CD4-positive, alpha-beta T cell treated with Interleukin-4 for 1 hour (primary cell): ENCODE data around the gene USP36.
A peak's percentile ranks its signal among the peaks of the same experiment; 100 is the strongest.

Experiments used
- DNase-seq, 2 donors: peaks; one replicate each; pipeline ENCODE4 v3.0.0-alpha.2; 2020 to 2022

The USP36 gene

DNA sequence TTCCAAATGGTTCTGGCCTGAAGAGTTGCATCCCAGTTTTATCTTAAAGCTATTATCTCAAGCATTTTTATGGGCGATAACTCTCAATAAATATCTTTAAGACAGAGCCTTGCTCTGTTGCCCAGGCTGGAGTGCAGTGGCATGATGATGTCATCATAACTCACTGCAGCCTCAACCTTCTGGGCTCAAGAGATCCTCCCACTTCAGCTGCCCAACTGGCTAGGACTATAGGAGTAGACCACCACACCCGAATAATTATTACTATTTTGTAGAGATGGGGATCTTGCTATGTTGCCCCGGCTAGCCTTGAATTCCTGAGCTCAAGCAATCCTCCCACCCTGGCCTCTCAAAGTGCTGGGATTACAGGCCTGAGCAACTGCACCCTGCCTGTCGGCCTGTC, 32.5 kb downstream of the USP36 start:
- no peak for DNase-seq

DNA sequence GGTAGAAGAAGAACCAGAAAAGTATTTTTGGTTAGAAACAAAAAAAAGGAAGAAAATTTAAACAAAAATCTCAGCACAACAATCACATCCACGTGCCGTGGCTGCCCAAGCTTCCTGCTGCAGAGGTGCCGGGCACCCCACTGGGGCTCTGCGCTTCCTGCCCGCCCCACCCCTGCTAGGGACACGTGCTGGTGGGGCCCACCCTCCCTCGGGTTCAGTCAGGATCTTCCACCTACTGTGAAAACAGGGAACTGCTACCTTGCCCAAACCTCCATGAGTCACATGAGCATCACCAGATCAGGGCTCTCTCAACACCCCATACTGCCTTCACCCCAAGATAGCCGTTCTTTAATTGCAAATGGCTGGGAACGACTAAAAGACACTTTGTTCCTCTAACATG, 34.2 kb downstream of the USP36 start:
- DNase-seq: peak; percentile 71 to 75

DNA sequence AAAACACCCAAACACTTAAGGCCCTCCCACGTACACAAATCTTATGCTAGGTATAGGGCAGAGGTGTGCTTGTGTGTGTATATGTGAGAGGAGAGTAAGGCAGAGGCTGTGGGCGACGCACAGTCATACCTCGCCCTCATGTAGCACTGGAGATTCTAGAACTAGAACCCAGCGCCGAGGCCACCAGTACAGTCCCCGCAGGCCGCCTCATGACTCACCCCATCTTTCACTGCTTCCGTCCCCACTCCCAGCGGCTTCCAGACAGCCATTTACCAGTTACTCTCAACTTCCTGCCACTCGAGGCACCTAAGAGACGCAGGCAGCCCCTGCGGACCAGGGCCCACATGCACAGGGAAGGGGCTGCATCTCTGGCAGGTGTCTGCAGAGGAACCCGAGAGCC, 35.3 kb downstream of the USP36 start:
- DNase-seq: peak; percentile 53 to 70

DNA sequence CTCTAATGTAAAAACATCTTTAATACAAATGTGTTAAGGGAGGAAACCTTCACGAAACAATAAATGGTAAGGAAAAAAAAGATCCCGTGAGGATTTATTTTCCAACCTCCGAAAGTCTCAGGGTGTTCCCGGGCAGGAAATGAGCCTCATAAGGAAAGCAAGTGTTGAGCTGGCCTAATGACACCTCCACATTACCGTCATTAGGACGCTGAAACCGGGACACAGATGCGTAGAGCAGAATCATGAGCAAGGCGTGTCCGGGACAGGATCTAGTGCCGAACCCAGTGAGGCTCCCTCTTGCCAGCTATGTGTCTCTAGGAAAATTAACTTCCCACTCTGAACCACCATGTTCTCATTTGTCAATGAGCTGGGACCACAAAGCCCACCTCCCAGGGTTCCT, 35.8 kb downstream of the USP36 start:
- DNase-seq: no peak

DNA sequence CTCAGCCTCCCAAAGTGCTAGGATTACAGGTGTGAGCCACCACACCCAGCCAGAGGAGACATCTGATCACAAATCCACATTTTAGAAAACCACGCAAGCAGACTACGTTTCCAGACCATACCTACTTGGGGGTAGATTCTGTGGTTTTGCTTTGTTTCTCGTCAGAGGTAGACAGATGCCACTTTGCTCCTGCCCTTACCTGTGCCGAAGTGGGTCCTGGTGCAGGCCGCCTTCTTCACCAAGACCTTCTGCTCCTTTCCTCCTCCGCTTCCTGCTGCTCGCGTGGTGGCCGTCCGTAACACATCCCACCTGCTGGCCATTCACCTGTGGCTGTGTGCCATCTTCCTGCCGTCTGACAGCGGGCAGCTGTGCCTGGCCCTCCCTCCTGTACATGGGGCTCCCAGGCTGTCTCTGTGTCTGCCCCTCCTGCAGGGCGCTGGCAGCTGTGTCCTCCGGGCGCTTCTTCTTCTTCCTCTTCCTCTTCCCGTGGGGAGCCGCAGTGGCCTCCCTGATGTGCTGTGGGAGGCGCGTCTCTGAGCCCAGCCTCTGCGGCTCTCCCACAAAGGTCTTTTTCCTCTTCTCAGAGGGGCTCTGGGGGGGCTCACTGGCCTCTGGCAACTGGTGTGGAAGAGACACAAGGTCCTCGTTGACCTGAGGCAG, 37.3 kb downstream of the USP36 start:
- peak in 1 of 2 donors; percentile 25 for DNase-seq

DNA sequence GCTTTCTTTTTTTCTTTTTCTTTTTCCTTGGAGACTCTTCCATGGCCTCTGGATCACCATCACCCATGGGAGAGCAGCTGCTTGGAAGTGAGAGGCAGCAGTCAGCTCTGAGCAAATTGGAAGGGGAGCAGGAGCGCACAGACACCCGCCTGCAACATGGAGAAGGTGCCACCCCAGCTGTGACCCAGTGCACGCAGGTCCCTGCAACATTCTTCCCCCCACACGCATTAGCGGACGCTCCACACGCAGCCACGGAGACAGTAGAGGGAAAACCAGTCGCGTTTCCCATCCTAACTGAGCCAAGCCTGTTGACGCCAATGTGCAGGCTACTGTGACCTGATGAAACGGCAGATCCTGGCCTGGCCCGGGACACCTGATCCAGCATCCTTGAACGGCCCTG, 38.2 kb downstream of the USP36 start:
- DNase-seq: no peak

DNA sequence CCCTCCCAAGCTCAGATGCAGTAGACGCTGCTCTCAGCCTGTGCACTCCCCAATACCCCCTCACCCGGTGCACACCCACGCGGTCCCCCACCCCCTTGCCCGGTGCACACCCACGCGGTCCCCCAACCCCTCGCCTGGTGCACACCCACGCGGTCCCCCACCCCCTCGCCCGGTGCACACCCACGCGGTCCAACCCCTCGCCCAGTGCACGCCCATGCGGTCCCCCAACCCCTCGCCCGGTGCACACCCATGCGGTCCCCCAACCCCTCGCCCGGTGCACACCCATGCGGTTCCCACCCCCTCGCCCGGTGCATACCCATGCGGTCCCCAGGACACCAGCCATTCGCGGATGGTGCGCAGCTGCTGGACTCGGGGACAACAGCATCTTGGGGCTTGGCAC, 38.6 kb downstream of the USP36 start:
- DNase-seq: no peak

DNA sequence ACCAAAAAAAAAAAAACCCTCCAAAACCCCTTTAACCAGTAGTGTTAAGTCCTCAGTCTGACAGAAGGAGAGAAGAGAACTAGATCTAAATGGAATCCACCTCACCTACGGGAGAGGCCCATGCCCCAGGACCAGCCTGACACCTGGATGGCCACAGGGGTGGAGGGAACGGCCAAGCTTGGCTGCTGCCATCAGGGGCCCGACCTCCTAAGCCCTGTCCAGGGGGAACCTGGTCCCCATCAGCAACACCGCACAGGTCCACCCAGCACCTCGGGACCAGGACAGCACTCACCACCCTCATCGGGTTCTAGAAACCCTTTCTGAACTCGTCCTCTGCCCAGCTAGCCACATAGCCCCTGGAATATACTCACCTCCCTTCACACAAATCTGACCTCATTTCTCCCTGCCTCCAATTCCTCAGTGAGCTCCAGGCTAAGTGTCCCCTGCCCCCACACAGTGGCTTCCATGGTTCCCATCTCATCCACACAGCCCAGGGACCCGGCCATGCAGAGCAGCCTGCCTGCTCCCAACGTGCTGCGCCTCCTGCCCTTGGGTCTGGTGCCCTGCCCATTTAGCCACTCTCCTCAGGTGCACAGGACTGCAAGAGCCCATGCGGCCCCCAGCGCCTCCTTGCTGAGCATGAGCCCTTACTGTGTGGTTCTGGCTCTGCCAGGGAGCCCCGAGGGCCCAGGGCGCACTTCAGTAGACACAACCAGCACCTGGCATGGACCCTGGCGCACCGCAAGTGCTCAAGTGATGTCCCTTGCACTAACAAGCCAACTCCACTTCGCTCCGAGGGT, 40.3 kb downstream of the USP36 start:
- no peak for DNase-seq

DNA sequence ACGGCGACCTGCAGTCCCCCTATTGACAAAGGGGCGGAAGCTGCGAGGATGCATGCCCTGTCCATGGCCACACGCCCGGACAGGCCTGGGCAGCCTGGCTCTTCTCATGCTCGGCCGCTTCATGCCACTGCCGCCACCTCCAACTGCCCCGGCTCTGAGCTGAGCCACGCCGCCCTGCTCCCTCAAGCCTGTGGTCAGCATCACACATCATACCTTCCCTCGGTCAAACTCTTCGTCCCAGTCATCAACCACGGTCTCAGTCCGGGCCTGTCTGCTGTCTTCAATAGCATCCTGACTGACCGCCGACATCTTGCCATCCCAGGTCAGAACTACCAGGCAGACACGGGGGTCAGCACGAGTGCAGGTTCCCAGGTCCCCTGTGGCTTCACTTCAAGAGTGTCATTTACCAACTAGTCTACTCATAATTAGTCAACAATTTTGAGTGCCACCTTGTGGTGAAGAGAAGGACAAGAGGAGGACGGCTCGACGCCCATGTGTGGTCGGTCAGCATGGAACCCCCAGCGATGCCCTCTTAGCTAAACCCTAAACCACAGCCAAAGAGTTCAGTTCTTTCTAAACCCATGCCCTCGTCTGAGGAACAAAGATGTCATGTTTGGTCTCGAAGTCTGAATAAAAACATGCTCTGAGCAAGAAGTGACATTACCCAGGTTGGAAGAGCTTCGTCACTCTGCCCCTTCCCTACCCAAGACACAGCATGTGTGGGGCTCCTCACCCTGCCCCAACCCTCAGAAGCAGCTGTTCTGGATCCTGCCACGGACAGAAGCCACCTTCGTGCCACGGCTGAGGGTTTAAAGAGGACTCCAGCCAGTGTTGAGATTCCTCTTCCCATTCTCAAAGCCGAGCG, 41.7 kb downstream of the USP36 start:
- peak; percentile 50 to 68 for DNase-seq

DNA sequence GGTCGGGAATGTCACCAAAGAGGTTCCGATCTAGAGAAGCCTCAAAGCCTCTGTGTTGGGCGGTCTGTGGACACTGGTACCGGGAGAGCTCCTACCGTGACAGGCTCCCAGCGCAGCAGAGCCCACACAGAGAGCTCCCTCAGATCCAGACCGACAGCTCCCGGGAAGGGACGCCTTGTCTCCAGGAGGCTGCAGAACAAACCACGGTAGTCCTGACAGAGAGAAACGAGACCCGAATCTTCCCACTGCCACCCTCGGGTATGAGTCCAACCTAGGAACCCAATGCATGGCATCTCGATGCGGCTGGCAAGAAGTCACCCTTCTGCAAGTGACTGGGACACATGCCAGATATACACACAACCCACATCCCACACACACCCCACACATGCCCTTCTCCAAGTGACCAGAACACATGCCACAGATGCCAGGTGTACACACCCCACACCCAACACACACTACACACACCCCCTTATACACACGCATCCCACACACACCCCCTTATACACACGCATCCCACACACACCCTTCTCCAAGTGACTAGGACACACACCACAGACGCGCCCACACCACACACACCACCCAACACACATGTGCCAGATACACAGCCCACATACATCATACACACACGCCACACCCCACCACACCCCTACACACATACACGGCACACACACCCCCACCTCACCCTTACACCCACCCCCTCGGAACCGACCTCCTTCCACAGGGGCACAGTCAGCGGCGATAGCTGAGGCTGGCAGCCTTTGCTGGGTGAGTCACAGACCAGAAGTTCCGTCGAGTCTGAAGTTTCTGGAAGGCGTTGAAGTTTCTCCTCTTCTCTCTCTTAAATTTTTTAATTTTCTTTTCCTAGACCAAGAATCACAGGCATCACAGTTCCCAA, 42.7 kb downstream of the USP36 start:
- no peak for DNase-seq

DNA sequence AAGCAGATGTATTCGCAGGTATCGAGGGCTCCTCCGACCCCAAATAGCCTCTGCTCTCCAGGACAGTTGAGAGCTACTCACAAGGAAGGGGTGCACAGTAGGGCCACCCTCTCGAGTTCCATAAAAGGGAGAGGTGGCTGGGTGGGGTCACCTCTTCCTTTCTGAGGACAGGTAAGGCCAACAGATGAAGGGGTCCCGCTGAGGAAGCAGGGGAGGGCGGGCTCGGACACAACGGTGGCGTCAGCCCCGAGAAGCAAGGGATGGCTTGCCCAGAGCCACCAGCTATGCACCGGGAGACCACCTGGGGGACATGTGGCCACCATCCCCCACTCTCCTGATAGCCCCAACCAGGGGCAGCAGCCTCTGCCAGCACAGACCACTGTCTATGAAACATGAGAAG, 43.4 kb downstream of the USP36 start:
- no peak for DNase-seq

DNA sequence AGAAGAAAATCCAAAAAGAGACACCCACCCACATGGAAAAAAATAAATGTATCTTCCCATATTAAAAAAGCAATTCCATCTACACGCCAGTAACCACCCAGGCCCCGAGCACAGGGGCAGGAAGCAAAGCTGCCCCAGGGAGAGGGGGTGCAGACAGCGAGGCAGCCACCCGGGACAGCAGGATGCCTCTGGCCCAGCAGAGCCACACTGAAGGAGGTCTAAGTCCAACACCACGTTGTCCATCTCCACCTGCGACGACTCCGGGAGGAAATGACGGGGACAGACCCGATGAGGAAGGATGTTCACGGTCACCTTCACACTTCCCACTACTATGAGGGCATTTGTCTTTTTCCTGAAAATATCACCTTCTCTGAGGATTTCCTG, 44.1 kb downstream of the USP36 start:
- DNase-seq: no peak

DNA sequence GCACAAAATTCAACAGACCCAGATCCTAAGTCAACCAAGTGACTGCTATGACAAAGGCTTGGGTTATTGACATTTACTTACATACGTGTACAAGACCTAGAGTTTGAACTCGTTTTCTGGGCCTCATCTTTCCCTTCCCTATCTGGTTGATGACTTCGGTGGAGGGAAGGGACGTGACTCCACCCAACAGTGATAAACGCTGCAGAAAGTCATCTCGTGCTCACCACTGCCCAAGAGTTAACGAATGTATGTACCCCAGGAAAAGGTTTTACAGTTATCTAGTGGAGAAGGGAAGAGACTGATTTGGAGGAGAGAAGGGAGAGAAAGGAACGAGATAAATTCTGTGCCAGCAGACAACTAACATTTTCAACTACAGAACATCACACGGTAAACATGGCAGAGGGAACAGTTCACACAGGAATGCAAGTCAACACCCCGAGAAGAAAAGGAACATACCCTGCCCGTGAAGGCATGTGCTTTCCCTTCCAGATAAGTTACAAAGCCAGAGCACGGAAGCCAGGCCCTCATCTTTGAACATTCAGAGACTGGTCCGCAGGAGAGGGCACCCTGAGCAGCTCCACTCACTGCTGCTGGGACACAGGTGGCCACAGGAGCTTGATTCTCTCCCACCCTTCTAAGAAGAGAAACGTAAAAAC, 44.6 kb downstream of the USP36 start:
- no peak for DNase-seq

DNA sequence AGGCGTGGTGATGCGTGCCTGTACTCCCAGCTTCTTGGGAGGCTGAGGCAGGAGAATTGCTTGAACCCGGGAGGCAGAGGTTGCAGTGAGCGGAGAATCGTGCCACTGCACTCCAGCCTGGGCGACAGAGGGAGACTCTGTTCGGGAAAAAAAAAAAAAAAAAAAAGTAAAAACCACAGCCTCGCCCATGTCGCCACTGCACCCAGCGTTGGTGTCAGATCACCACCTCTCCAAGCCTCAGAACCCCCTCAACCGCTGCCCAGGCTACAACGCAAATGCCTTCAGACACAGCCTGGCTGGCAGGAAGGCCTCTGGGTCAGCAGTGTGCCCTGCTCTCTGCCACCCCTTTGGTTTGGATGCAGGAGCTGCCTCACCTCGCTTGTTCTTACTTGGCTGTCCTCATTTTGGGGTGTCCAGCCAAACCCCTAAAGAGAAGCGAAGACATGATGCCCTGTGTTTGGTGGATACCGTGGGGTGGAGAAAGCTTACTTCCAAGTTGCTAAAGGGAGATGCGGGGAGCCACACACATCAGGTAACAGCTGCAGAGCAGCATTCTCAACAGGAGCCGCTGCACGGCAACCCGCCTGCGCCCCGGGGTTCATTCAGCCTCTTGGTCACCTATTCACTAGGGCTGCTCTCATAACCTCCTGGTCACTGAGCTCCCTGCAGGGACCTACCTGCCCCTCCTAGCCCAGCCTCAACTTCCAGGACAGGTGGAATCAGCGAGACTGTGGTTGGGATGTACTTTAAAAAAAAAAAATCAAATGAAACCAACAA, 45.6 kb downstream of the USP36 start:
- DNase-seq: no peak

DNA sequence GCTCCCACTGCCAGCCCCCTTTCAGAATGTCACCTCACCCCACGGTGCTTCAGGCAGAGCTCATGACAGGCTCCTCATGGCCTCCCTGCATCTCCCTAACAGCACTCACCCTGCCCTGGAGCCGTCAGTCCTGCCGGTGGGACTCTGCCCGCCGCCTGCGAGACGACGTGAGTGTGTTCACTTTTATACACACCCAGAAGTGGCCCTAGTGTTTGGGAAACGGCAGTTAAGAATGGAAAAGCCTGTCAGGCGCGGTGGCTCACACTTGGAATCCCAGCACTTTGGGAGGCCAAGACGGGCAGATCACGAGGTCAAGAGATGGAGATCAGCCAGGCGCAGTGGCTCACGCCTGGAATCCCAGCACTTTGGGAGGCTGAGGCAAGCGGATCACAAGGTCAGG, 46.2 kb downstream of the USP36 start:
- DNase-seq: no peak

DNA sequence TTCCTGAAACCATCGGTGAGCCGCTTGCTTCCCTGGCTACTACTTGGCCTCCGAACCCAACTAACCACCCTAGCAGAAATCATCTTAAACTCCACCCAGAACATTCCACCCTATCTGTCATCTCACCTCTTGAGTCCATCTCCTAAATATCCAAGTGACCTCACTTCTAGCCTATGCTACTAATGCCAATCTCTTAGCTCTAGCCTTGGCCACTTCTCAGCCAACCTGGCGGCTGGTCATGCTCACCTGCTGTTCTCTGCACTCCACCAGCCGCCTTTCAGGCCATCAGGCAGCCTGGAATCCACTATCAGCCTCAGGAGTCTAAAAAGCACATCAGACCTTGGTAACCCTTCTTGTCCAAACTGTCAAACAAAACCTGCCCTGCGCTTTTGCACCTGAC, 46.6 kb downstream of the USP36 start:
- no peak for DNase-seq

DNA sequence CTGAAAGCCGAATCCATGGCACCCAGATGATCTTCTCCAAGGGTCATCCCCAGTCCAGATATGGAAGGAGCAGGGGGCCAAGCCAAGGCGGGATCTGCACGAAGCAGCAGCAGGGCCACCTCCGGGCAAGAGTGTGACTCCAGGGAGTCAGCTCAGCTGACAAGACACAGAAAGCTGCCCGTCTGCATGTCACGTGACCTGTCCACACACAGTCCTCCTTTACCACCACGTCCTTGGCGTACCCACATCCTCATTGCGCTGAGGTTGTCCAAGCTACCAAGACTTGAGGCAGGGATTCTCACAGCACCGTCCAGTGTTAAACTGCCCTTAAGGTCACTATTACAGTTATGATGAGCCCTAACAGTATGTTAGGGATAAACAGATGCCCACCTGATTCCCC, 47.2 kb downstream of the USP36 start:
- DNase-seq: no peak

DNA sequence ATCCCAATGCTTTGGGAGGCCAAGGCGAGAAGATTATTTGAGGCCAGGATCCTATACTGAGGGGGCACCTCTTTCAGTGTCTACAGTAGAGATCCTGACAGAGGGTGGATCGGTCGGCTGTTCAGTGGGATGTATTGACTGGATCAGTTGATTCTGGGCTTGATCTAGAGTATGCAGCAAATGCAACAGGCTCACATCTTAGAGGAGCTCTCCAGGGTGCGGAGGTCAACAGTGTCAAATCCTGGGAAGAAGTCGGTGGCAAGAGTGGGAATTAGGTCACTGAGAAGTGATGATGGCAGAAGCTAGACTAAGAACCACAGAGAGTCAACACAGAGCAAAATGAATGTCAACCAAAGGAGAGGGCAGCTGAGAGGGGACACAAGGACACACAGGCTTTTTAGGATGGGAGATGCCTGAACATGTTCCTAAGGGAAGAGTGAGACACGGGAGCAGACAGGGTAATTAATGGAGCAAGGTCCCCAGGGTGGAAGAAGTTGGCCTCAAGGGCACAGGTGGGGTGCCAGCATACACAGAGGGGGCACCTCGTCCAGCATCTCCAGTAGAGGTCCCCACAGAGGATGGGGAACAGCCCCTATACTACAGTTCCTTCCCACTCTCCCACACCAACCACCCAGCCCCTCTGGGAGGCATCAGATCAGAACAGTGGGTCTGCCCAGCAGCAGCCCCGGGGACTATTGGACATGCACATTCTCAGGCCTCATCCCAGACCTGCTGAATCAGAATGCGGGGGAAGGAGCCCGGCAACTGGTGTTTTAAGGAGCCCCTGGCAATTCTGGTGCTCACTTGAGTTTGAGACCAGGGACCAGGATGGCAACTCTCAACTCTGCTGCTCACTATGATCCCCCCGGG, 48.5 kb downstream of the USP36 start:
- DNase-seq: no peak

DNA sequence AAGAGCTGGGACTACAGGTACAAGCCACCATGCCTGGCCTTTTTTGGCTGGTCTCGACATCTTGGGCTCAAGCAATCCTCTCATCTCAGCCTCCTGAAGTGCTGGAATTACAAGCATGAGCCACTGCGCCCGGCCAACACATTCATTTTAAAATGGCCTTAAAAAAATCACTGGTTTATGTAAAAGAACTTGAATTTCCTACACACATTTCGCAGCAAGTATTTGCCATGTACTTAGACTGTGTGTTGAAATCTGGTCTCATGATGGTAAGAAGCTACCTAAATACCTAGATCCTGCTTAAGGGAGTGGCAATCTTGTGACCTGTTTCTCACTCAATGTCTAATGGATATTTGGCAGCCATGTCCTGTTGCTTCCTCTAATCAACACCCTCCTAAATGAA, 50.1 kb downstream of the USP36 start:
- no peak for DNase-seq

DNA sequence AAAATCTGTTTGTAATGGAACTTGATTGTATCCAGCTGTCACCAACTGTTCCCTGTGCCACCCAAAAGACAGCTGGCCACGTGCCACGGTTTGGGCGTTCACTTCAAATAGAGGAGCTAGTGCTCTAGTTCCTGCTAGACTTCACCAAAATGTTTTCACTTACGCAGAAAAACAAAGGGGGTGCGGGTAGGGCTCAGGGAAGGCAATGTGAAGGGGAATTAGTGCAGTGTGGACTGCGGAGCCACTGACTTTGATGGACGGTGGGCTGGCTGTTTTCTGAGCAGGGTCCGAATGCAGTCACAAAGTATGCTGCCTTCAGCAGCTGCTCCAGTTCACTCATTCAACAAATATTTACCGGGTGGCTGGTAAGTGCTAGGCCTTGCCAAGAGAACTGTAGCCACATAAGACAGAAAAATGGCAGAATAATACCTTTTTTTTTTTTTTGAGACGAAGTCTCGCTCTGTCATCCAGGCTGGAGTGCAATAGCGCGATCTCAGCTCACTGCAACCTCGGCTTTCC, 50.9 kb downstream of the USP36 start:
- DNase-seq: peak; percentile 65 to 67
